Pancreas (tissue), 10 donors: Measurements from ENCODE around the gene BRCC3. TPM values are rescaled to one million over a fixed set of nuclear protein-coding genes. Genes with fewer than 3 reads are reported as not detected.

Experiments used
- ATAC-seq, 4 donors: fragments of 200-7000 bp; cut with Tn5 transposase; one replicate each; pipeline versions ENCODE4 v1.8.0 to v1.9.1; 2020; ENCODE audit warnings: mild to moderate bottlenecking in 4 of 4, moderate library complexity in 4 of 4
- DNase-seq, 6 donors: peaks; one replicate each; pipeline ENCODE4 v3.0.0-alpha.2; 2020
- FAIRE-seq: peaks from 2 replicates; lab custom pipeline; 2012; peaks lifted over from hg19 to GRCh38; lab: Jason Lieb, UNC
- H3K27ac ChIP-seq, 4 donors: fragments of 200-600 bp; sonication (generic); 1 replicate in 3 of 4; 2 replicates in 1 of 4; pipeline versions ENCODE4 v1.5.0 to v1.8.0; 2020
- H3K27me3 ChIP-seq, 4 donors: fragments of 200-600 bp; one replicate each; pipeline ENCODE4 v1.8.0; 2021
- H3K36me3 ChIP-seq, 3 donors: fragments of 200-600 bp; sonication (generic) in 1 of 3; one replicate each; pipeline versions ENCODE4 v1.5.0 to v1.8.0; 2020 to 2021
- H3K4me1 ChIP-seq, 3 donors: fragments of 200-600 bp; one replicate each; pipeline ENCODE4 v1.8.0; 2021
- H3K4me3 ChIP-seq, 4 donors: fragments of 200-600 bp; sonication (generic) in 2 of 4; one replicate each; pipeline versions ENCODE4 v1.5.0 to v1.8.0; 2020 to 2021
- H3K9me3 ChIP-seq, 4 donors: fragments of 200-600 bp; one replicate each; pipeline ENCODE4 v1.8.0; 2021
- WGBS, 2 donors: extraction: QIAGEN DNeasy Blood & Tissue Kit; methylation state at CpG; one replicate each; pipeline ENCODE4 v1.1.7; 2013; 5-methylcytosine and 5-hydroxymethylcytosine counted together
- intact Hi-C, 3 donors: fragments of 100-400 bp; cut with DNase I; formaldehyde crosslinking; loops; one replicate each; pipeline versions ENCODE4 v1.11.1 to v1.14.2; 2022
- polyA plus RNA-seq, 2 donors: library from polyadenylated mRNA; stranded (reverse); fragments of 200-250 nt; gene quantifications; one replicate each; pipeline ENCODE4 v1.2.3, GENCODE V29; 2013
- total RNA-seq, 6 donors: library from RNA; stranded (reverse); fragmentation: NEBNext Ultra II Directional in 4 of 6; extraction: Animal tissue kit (Norgen Biotek cat#: 25700) in 4 of 6; gene quantifications; one replicate each; pipeline versions ENCODE4 v1.2.1 to v1.2.4, GENCODE V29; 2021 to 2023
- TF ChIP-seq, protein P1 (sequence below), 4 donors: fragments of 200-600 bp; sonication (generic) in 3 of 4; IDR thresholded peaks; one replicate each; pipeline versions ENCODE4 v1.5.0 to v1.8.0; 2021; ENCODE audit warnings: antibody characterized with exemption in 4 of 4
- donor health status: healthy with polysubstance abuse.
- donor health status: DM: no; HTN: no; CAD: no; lungs with moderate emphysema.
- donor health status: DM: no; HTN: no; CAD: no.
- donor health status: control.
- donor health status: control.
- donor health status: Bipolar disorder and iron deficiency.
- donor health status: DM: yes; HTN: yes; CAD: no.
- donor health status: DM: no; HTN: no; CAD: no.
- donor health status: DM: no; HTN: no; CAD: no.
- donor health status: DM: yes; HTN: yes; CAD: no.

BRCC3 gene
- total RNA-seq (10 to 100 TPM in 2 of 6 donors, 1 to 10 TPM in 4; 7.5 to 13.2 (median 9.2) TPM), polyA plus RNA-seq (1 to 10 TPM; 4.6 to 8.2 TPM)

GRCh38 chrX:155070975-155071693 is at the start of gene BRCC3, which contains the start of the genes CMC4 and MTCP1:
BRCC3 (plus strand) TSS chrX:155071508; CDS start chrX:155071528, 20 bp downstream.
CMC4 (minus strand) TSS chrX:155071136; CDS start chrX:155064023, 7,113 bp downstream.
MTCP1 (minus strand) TSS chrX:155071136; CDS start chrX:155066010, 5,126 bp downstream.
- WGBS, 2 donors = 1 to 30% methylated on average over 46 to 81 of the region's 81 CpGs
- Histone ChIP-seq H3K27me3 (no peaks in the 10 kb centered on the region), H3K27ac (peak within 1 kb of the TSS; percentile 65 to 80 (median 76)), H3K9me3 (no peaks in the 10 kb centered on the region), H3K4me1 (peaks cover 0 to 4% (median 0%) of the 10 kb centered on the region in 3 donors), H3K36me3 (no peaks in the 10 kb centered on the region), H3K4me3 (peak within 1 kb of the TSS; percentile 37 to 51 (median 44))
- FAIRE-seq = no peak
- peak; percentile 90 to 95 (median 92) for ATAC-seq
- intact Hi-C loops = no loop called here
- TF ChIP-seq, protein P1, sequence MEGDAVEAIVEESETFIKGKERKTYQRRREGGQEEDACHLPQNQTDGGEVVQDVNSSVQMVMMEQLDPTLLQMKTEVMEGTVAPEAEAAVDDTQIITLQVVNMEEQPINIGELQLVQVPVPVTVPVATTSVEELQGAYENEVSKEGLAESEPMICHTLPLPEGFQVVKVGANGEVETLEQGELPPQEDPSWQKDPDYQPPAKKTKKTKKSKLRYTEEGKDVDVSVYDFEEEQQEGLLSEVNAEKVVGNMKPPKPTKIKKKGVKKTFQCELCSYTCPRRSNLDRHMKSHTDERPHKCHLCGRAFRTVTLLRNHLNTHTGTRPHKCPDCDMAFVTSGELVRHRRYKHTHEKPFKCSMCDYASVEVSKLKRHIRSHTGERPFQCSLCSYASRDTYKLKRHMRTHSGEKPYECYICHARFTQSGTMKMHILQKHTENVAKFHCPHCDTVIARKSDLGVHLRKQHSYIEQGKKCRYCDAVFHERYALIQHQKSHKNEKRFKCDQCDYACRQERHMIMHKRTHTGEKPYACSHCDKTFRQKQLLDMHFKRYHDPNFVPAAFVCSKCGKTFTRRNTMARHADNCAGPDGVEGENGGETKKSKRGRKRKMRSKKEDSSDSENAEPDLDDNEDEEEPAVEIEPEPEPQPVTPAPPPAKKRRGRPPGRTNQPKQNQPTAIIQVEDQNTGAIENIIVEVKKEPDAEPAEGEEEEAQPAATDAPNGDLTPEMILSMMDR (IDR thresholded peaks at IDR 0.05) = no peak
- DNase-seq = peak; percentile 79 to 93 (median 86)

DNA sequence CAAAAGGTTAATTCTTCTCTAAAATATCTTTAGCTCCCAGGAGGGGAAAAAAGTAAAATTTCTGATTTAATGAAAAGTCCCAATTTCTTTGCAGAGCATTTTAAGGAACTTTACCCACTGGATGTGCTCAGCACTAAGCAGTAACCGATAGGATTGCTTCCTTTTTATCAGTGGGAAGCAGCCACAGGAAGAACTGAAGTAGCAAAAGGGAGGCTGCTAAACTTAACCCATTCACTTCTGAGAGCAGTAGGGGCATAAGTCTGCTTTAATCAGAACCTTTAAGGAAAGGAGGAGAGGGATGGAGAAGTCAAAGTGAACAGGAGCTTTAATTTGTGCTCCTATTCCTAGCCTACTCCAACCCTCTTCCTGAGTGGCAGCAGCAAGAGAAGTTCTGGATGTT is 48.7 kb upstream of the BRCC3 start, which contains the start of gene F8:
F8 (minus strand) TSS at position 139 of the 400 bp plus-strand sequence. CDS start 171 bp downstream, outside the sequence.
- DNase-seq (no peak), ATAC-seq (no peak), FAIRE-seq (no peak)
- Histone ChIP-seq H3K27me3 (no peaks in the 10 kb centered on the region), H3K9me3 (no peaks in the 10 kb centered on the region), H3K36me3 (no peaks in the 10 kb centered on the region), H3K27ac (no peak within 1 kb of the TSS), H3K4me3 (peak within 1 kb of the TSS in 1 of 4 donors; percentile 0), H3K4me1 (peaks cover 0 to 2% (median 0%) of the 10 kb centered on the region in 3 donors)
- TF ChIP-seq, protein P1 (IDR thresholded peaks at IDR 0.05) = no peak
- WGBS, 2 donors = 0 to 19% methylated on average over 1 of the region's 1 CpG
- intact Hi-C loops = no loop called here

DNA sequence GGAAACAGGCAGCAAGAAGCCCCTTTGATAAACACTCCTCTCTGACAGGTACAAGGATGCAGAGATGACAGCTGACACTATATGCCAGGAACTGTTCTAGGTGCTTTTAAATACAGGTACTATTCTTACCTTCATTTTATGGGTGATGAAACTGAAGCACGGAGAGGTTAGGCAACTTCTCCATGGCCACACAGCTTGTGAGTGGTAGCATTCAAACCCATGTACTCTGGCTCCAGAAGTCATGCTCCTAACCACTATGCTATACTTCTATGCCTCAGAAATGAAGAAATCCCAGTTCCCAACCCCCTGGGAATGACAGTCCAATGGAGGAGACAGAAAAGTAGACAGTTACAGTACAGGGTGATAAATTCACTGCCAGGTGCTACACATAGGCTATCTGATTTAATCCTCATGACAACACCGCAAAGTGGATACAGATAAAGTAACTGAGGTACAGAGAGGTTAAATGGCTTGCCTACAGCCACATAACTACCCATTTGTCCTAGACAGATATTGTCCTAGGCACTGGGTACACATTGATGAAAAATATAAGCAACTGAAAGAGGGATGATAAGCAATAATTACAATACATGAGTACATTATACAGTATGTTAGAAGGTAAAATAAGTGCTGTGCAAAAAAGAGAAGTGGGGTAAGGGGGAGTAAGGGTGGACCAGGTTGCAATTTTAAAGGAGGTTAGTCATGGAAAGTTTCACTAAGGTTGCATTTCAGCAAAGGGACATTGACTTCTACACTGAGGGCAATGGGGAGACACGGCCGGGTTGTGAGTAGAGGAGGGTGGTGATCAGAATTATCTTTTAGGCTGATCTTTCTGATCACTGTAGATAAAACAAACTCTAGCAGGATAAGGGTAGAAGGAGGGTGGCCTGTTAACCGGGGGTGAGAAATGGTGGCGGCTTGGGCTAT is 47.1 kb upstream of the BRCC3 start:
- Histone ChIP-seq H3K36me3 (no peaks in the 10 kb centered on the region), H3K27me3 (no peaks in the 10 kb centered on the region), H3K4me3 (no peak overlapping the region), H3K9me3 (no peaks in the 10 kb centered on the region), H3K4me1 (peaks cover 0 to 2% (median 0%) of the 10 kb centered on the region in 3 donors), H3K27ac (peak overlapping the region in 1 of 4 donors; percentile 5)
- TF ChIP-seq, protein P1 (IDR thresholded peaks at IDR 0.05) = no peak
- no peak for FAIRE-seq
- no peak for ATAC-seq
- no peak for DNase-seq
- WGBS, 2 donors = 73 to 77% methylated on average over 6 of the region's 6 CpGs
- intact Hi-C loops = no loop called here

DNA sequence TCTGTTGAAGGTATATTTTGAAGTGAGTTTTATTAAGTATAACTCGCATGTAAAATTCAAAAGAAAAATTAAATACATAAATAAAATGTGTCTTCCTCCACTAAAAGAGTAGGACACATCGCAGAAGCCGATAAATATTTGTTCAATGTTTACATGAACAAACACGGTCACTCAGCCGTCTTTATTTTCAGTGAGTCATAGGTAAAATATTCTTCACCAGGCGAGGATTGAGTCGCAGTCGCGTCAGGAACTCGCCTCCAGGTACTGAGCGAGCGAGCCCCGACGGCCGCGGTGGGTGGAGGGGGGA is 44.9 kb upstream of the BRCC3 start:
- intact Hi-C loops = no loop called here
- no peaks in the 10 kb centered on the region for H3K36me3 ChIP-seq
- H3K27me3 ChIP-seq = no peaks in the 10 kb centered on the region
- DNase-seq (no peak), ATAC-seq (no peak), FAIRE-seq (no peak)
- TF ChIP-seq, protein P1 (IDR thresholded peaks at IDR 0.05) = no peak
- peak overlapping the region; percentile 91 to 99 (median 96) for H3K27ac ChIP-seq
- H3K9me3 ChIP-seq = no peaks in the 10 kb centered on the region
- H3K4me3 ChIP-seq = peak overlapping the region in 3 of 4 donors; percentile 11 to 58 (median 44)
- 1 to 30% methylated on average over 16 of the region's 16 CpGs for WGBS, 2 donors
- peaks cover 0 to 2% (median 0%) of the 10 kb centered on the region in 3 donors for H3K4me1 ChIP-seq
